HG02981 (cell line): ENCODE measurements around the gene WDR90.

ENCODE experiments used
- ATAC-seq: cut with Tn5 transposase; IDR thresholded peaks from one replicate; pipeline ENCODE4 v1.9.1; 2021; ENCODE audit warnings: mild to moderate bottlenecking, moderate library complexity; ENCODE audit not compliant: unreplicated experiment

Gene WDR90

GRCh38 chr16:658679-659571 is 9.8 kb downstream of the WDR90 start:
- ATAC-seq, result no peak

GRCh38 chr16:659618-660017 is 10.5 kb downstream of the WDR90 start:
- ATAC-seq, result no peak

GRCh38 chr16:660132-660458 is 10.9 kb downstream of the WDR90 start:
- ATAC-seq, result no peak

GRCh38 chr16:660459-661183 is 11.5 kb downstream of the WDR90 start:
- peak; percentile 46 for ATAC-seq

- ATAC-seq, result peak; percentile 6
Measured at GRCh38 chr16:661184-661821, 12.1 kb downstream of the WDR90 start.

GRCh38 chr16:662095-662494 is 12.9 kb downstream of the WDR90 start:
- no peak for ATAC-seq

GRCh38 chr16:662597-662996 is 13.4 kb downstream of the WDR90 start:
- no peak for ATAC-seq

GRCh38 chr16:666572-666971 is 17.4 kb downstream of the WDR90 start:
- ATAC-seq, result no peak

GRCh38 chr16:667113-667779 is 18.1 kb downstream of the WDR90 start:
- no peak for ATAC-seq

GRCh38 chr16:667780-668518 is 18.8 kb downstream of the WDR90 start, which contains the start of gene RHOT2:
Gene RHOT2 (plus strand): TSS chr16:668132. CDS start chr16:668200, 68 bp downstream.
- ATAC-seq, result peak; percentile 83

GRCh38 chr16:668519-669171 is 19.5 kb downstream of the WDR90 start:
- ATAC-seq, result no peak

GRCh38 chr16:669666-670065 is 20.5 kb downstream of the WDR90 start:
- ATAC-seq, result no peak

- no peak for ATAC-seq
Measured at GRCh38 chr16:670485-671352, 21.6 kb downstream of the WDR90 start.

- ATAC-seq, result no peak
Measured at GRCh38 chr16:671353-672131, 22.4 kb downstream of the WDR90 start.

GRCh38 chr16:672371-672770 is 23.2 kb downstream of the WDR90 start:
- ATAC-seq, result no peak

GRCh38 chr16:672851-673250 is 23.7 kb downstream of the WDR90 start:
- ATAC-seq, result no peak

GRCh38 chr16:673399-673991 is 24.3 kb downstream of the WDR90 start:
- no peak for ATAC-seq
